Astrocyte (in vitro differentiated cells and primary cell): ENCODE data around the gene PADI2. TPM values are rescaled to one million over a fixed set of nuclear protein-coding genes. Genes with fewer than 3 reads are reported as not detected.

Experiments used
- DNase-seq: peaks from one replicate; pipeline ENCODE4 v3.0.0-alpha.2; 2010; ENCODE audit warnings: low read depth
- FAIRE-seq: peaks from 2 replicates; lab custom pipeline; 2011; peaks lifted over from hg19 to GRCh38; lab: Jason Lieb, UNC
- H2AFZ ChIP-seq: 2 replicates; pipeline ENCODE4 v1.6.0; 2012; ENCODE audit warnings: low read depth, low read length, inconsistent platforms
- H3K27ac ChIP-seq: 2 replicates; pipeline ENCODE4 v1.5.1; 2011; ENCODE audit warnings: low read depth, low read length, inconsistent platforms
- H3K27me3 ChIP-seq: 2 replicates; pipeline ENCODE4 v1.6.0; 2011; ENCODE audit warnings: low read length, inconsistent platforms; ENCODE audit not compliant: insufficient read depth
- H3K36me3 ChIP-seq: 2 replicates; pipeline ENCODE4 v1.5.1; 2011; ENCODE audit warnings: low read length, inconsistent platforms; ENCODE audit not compliant: insufficient read depth
- H3K4me1 ChIP-seq: 2 replicates; pipeline ENCODE4 v1.5.1; 2011; ENCODE audit warnings: low read length, inconsistent platforms; ENCODE audit not compliant: insufficient read depth
- H3K4me2 ChIP-seq: 2 replicates; pipeline ENCODE4 v1.6.0; 2012; ENCODE audit warnings: low read length, inconsistent platforms
- H3K4me3 ChIP-seq: 2 replicates; pipeline ENCODE4 v1.5.1; 2011; ENCODE audit warnings: low read depth, mild to moderate bottlenecking, low read length, inconsistent platforms; ENCODE audit not compliant: insufficient read depth
- H3K79me2 ChIP-seq: 2 replicates; pipeline ENCODE4 v1.6.0; 2012; ENCODE audit warnings: mild to moderate bottlenecking, low read length, inconsistent platforms; ENCODE audit not compliant: insufficient read depth
- H3K9ac ChIP-seq: 2 replicates; pipeline ENCODE4 v1.6.0; 2012; ENCODE audit warnings: mild to moderate bottlenecking, low read length, inconsistent platforms
- H3K9me3 ChIP-seq: 2 replicates; pipeline ENCODE4 v1.5.1; 2012; ENCODE audit warnings: low read depth, mild to moderate bottlenecking, low read length, inconsistent platforms; ENCODE audit not compliant: insufficient read depth
- H4K20me1 ChIP-seq: 2 replicates; pipeline ENCODE4 v1.6.0; 2012; ENCODE audit warnings: low read length, inconsistent platforms; ENCODE audit not compliant: insufficient read depth
- H3K27ac Mint-ChIP-seq: one replicate; pipeline ENCODE4 v1.8.0; 2021; ENCODE audit warnings: mild to moderate bottlenecking, mixed read lengths; ENCODE audit not compliant: unreplicated experiment
- H3K27me3 Mint-ChIP-seq: one replicate; pipeline ENCODE4 v1.8.0; 2021; ENCODE audit warnings: low read depth, mixed read lengths; ENCODE audit not compliant: unreplicated experiment
- H3K36me3 Mint-ChIP-seq: one replicate; pipeline ENCODE4 v1.8.0; 2021; ENCODE audit warnings: low read depth, mixed read lengths; ENCODE audit not compliant: unreplicated experiment
- H3K4me1 Mint-ChIP-seq: one replicate; pipeline ENCODE4 v1.8.0; 2021; ENCODE audit warnings: low read depth, mixed read lengths; ENCODE audit not compliant: unreplicated experiment
- H3K4me3 Mint-ChIP-seq: one replicate; pipeline ENCODE4 v1.8.0; 2021; ENCODE audit warnings: mild to moderate bottlenecking, moderate library complexity, mixed read lengths; ENCODE audit not compliant: unreplicated experiment
- H3K9me3 Mint-ChIP-seq: one replicate; pipeline ENCODE4 v1.8.0; 2021; ENCODE audit warnings: mild to moderate bottlenecking, mixed read lengths; ENCODE audit not compliant: unreplicated experiment
- CTCF ChIP-seq: IDR thresholded peaks from 2 replicates; pipeline ENCODE4 v1.5.1; 2011; ENCODE audit warnings: low read depth, mild to moderate bottlenecking, inconsistent platforms, low read length, moderate library complexity; ENCODE audit not compliant: insufficient read depth
- EZH2 ChIP-seq: IDR thresholded peaks from 2 replicates; pipeline ENCODE4 v1.6.1; 2012; ENCODE audit warnings: mild to moderate bottlenecking, low read length, inconsistent platforms; ENCODE audit not compliant: insufficient read depth
- total RNA-seq: library from RNA; stranded (reverse); gene quantifications from 2 replicates; pipeline ENCODE4 v1.2.1, GENCODE V29; 2021

PADI2 gene
- total RNA-seq, 1 donor from 2014 or later, result 0.48 TPM

- H3K36me3 Mint-ChIP-seq, result no peaks in the 10 kb centered on the region
- TF ChIP-seq EZH2, result no peak
- H3K27me3 ChIP-seq, result no peaks in the 10 kb centered on the region
- H3K27me3 Mint-ChIP-seq, result peaks cover 6% of the 10 kb centered on the region
- no peak overlapping the region for H2AFZ ChIP-seq
- no peak overlapping the region for H3K27ac Mint-ChIP-seq
- peaks cover 7% of the 10 kb centered on the region for H3K4me1 Mint-ChIP-seq
- FAIRE-seq (no peak), DNase-seq (no peak)
- no peak overlapping the region for H3K9ac ChIP-seq
- no peak overlapping the region for H3K4me3 ChIP-seq
- no peak overlapping the region for H3K27ac ChIP-seq
- H3K4me2 ChIP-seq, result no peak overlapping the region
- peaks cover 31% of the 10 kb centered on the region for H3K79me2 ChIP-seq
- no peaks in the 10 kb centered on the region for H3K9me3 Mint-ChIP-seq
- peaks cover 13% of the 10 kb centered on the region for H3K4me1 ChIP-seq
- H3K9me3 ChIP-seq, result no peaks in the 10 kb centered on the region
- no peak overlapping the region for H3K4me3 Mint-ChIP-seq
- H3K36me3 ChIP-seq, result peaks cover 4% of the 10 kb centered on the region
- H4K20me1 ChIP-seq, result peaks cover 24% of the 10 kb centered on the region
These were observed 63.5 kb downstream of the PADI2 start for GRCh38 chr1:17055801-17056200.

GRCh38 chr1:17053685-17054410 lies 65.4 kb downstream of the PADI2 start, which contains the start of gene SDHB:
TSS of gene SDHB (minus strand) at chr1:17054032. CDS start at chr1:17054019, 13 bp downstream.
- Histone ChIP-seq H3K27me3 (no peaks in the 10 kb centered on the region), H2AFZ (peak within 1 kb of the TSS; percentile 93), H3K4me2 (peak within 1 kb of the TSS; percentile 99), H3K27ac (peak within 1 kb of the TSS; percentile 83), H4K20me1 (peaks cover 32% of the 10 kb centered on the region), H3K36me3 (peaks cover 13% of the 10 kb centered on the region), H3K4me1 (peaks cover 10% of the 10 kb centered on the region), H3K9me3 (no peaks in the 10 kb centered on the region), H3K9ac (peak within 1 kb of the TSS; percentile 96), H3K79me2 (peaks cover 44% of the 10 kb centered on the region), H3K4me3 (peak within 1 kb of the TSS; percentile 100)
- Mint-ChIP-seq H3K36me3 (no peaks in the 10 kb centered on the region), H3K9me3 (no peaks in the 10 kb centered on the region), H3K27me3 (peaks cover 6% of the 10 kb centered on the region), H3K4me3 (peak within 1 kb of the TSS; percentile 95), H3K4me1 (peaks cover 7% of the 10 kb centered on the region), H3K27ac (peak within 1 kb of the TSS; percentile 73)
- no peak for FAIRE-seq
- peak; percentile 93 for DNase-seq
- TF ChIP-seq CTCF (no peak), EZH2 (no peak)

GRCh38 chr1:17053086-17053684 lies 66.1 kb downstream of the PADI2 start:
- peak overlapping the region; percentile 99 for H3K4me2 ChIP-seq
- H3K9me3 ChIP-seq, result no peaks in the 10 kb centered on the region
- Mint-ChIP-seq H3K4me1 (peaks cover 7% of the 10 kb centered on the region), H3K27ac (peak overlapping the region; percentile 73), H3K4me3 (peak overlapping the region; percentile 95), H3K36me3 (no peaks in the 10 kb centered on the region), H3K27me3 (peaks cover 4% of the 10 kb centered on the region), H3K9me3 (no peaks in the 10 kb centered on the region)
- FAIRE-seq (no peak), DNase-seq (no peak)
- H2AFZ ChIP-seq, result peak overlapping the region; percentile 93
- peak overlapping the region; percentile 100 for H3K4me3 ChIP-seq
- TF ChIP-seq EZH2, result no peak
- TF ChIP-seq CTCF, result no peak
- H3K27ac ChIP-seq, result peak overlapping the region; percentile 83
- H3K79me2 ChIP-seq, result peaks cover 48% of the 10 kb centered on the region
- peaks cover 36% of the 10 kb centered on the region for H4K20me1 ChIP-seq
- H3K4me1 ChIP-seq, result peaks cover 10% of the 10 kb centered on the region
- no peaks in the 10 kb centered on the region for H3K27me3 ChIP-seq
- peaks cover 13% of the 10 kb centered on the region for H3K36me3 ChIP-seq
- H3K9ac ChIP-seq, result peak overlapping the region; percentile 96
